PC-3 (cell line): ENCODE data around the gene SMYD2. TPM values are rescaled to one million over a fixed set of nuclear protein-coding genes. Genes with fewer than 3 reads are reported as not detected.

Experiments
- ATAC-seq: fragments of 200-7000 bp; cut with Tn5 transposase; 2 replicates; pipeline ENCODE4 v1.9.1; 2020; ENCODE audit warnings: mild to moderate bottlenecking, moderate library complexity
- BruUV-seq: library from RNA; stranded (reverse); fragments of 400-500 nt; replicated peaks from 2 replicates; lab custom pipeline; 2021; lab: Mats Ljungman, UMichigan
- CTCF ChIA-PET: fragments of 300-600 bp; sonication (Branson Sonifier 250); formaldehyde crosslinking; loops from one replicate; lab custom pipeline; 2022; ENCODE audit warnings: antibody characterized with exemption; lab: Charles Lee
- POLR2A ChIA-PET: fragments of 300-600 bp; sonication (Branson Sonifier 250); formaldehyde crosslinking; loops from one replicate; lab custom pipeline; 2022; ENCODE audit warnings: antibody characterized with exemption; ENCODE audit not compliant: unreplicated experiment; lab: Charles Lee
- DNase-seq: peaks from one replicate; pipeline ENCODE4 v3.0.0-alpha.2; 2015
- H2AFZ ChIP-seq: fragments of 300-600 bp; sonication (generic); 2 replicates; pipeline ENCODE4 v1.6.0; 2016; ENCODE audit warnings: antibody characterized with exemption, low read length
- H3F3A ChIP-seq: fragments of 300-600 bp; sonication (generic); one replicate; pipeline ENCODE4 v1.6.0; 2017; ENCODE audit warnings: antibody characterized with exemption, low read length, control low read depth, mild to moderate bottlenecking; ENCODE audit not compliant: unreplicated experiment
- H3K27ac ChIP-seq: fragments of 300-600 bp; sonication (generic); 2 replicates; pipeline ENCODE4 v1.5.1; 2016; ENCODE audit warnings: mild to moderate bottlenecking, low read length
- H3K27me3 ChIP-seq: fragments of 300-600 bp; sonication (generic); 2 replicates; pipeline ENCODE4 v1.6.1; 2016; ENCODE audit warnings: low read length, mixed read lengths
- H3K36me3 ChIP-seq: fragments of 300-600 bp; sonication (generic); 2 replicates; pipeline ENCODE4 v1.6.1; 2016; ENCODE audit warnings: low read depth, mixed run types, low read length, mixed read lengths
- H3K4me1 ChIP-seq: fragments of 300-600 bp; sonication (generic); 2 replicates; pipeline ENCODE4 v1.5.1; 2016; ENCODE audit warnings: low read length; ENCODE audit not compliant: insufficient read depth
- H3K4me2 ChIP-seq: fragments of 300-600 bp; sonication (generic); 2 replicates; pipeline ENCODE4 v1.6.0; 2016; ENCODE audit warnings: low read length
- H3K4me3 ChIP-seq: fragments of 300-600 bp; sonication (generic); 2 replicates; pipeline ENCODE4 v1.5.1; 2016; ENCODE audit warnings: mild to moderate bottlenecking, low read length, mixed read lengths
- H3K79me2 ChIP-seq: fragments of 300-600 bp; sonication (generic); 2 replicates; pipeline ENCODE4 v1.6.1; 2017; ENCODE audit warnings: low read length, mixed read lengths
- H3K9ac ChIP-seq: fragments of 300-600 bp; sonication (generic); 2 replicates; pipeline ENCODE4 v1.6.0; 2016; ENCODE audit warnings: mild to moderate bottlenecking, low read length
- H3K9me2 ChIP-seq: fragments of 300-600 bp; sonication (generic); replicated peaks from 2 replicates; pipeline ENCODE4 v1.6.1; 2016; ENCODE audit warnings: mixed run types, low read length, mixed read lengths
- H3K9me3 ChIP-seq: fragments of 300-600 bp; sonication (generic); 2 replicates; pipeline ENCODE4 v1.6.1; 2016; ENCODE audit warnings: low read length, mixed read lengths
- H4K20me1 ChIP-seq: fragments of 300-600 bp; sonication (generic); 2 replicates; pipeline ENCODE4 v1.6.1; 2016; ENCODE audit warnings: low read length, mixed read lengths
- EZH2 ChIP-seq: fragments of 300-600 bp; sonication (generic); IDR thresholded peaks from one replicate; pipeline ENCODE4 v1.6.1; 2017; ENCODE audit warnings: antibody characterized with exemption, mild to moderate bottlenecking, low read length; ENCODE audit not compliant: unreplicated experiment
- EZH2phosphoT487 ChIP-seq: fragments of 300-600 bp; sonication (generic); IDR thresholded peaks from 2 replicates; pipeline ENCODE4 v1.6.1; 2018; ENCODE audit warnings: mild to moderate bottlenecking, antibody characterized with exemption, low read length, borderline replicate concordance
- intact Hi-C: fragments of 100-400 bp; cut with micrococcal nuclease; formaldehyde crosslinking; loops from 2 replicates; pipeline ENCODE4 v1.9.0; 2023
- total RNA-seq: library from RNA; depleted of rRNA; stranded (reverse); fragments of >200 nt; gene quantifications from 2 replicates; pipeline ENCODE4 v1.2.3, GENCODE V29; 2014
- TF ChIP-seq, protein P1 (sequence below): fragments of 300-600 bp; sonication (generic); conservative IDR thresholded peaks from 2 replicates; pipeline ENCODE4 v1.5.1; 2017; ENCODE audit warnings: antibody characterized with exemption, low read depth, mild to moderate bottlenecking, low read length

Gene SMYD2
- total RNA-seq, 1 experiment from 2014 or later, result 124 TPM

DNA sequence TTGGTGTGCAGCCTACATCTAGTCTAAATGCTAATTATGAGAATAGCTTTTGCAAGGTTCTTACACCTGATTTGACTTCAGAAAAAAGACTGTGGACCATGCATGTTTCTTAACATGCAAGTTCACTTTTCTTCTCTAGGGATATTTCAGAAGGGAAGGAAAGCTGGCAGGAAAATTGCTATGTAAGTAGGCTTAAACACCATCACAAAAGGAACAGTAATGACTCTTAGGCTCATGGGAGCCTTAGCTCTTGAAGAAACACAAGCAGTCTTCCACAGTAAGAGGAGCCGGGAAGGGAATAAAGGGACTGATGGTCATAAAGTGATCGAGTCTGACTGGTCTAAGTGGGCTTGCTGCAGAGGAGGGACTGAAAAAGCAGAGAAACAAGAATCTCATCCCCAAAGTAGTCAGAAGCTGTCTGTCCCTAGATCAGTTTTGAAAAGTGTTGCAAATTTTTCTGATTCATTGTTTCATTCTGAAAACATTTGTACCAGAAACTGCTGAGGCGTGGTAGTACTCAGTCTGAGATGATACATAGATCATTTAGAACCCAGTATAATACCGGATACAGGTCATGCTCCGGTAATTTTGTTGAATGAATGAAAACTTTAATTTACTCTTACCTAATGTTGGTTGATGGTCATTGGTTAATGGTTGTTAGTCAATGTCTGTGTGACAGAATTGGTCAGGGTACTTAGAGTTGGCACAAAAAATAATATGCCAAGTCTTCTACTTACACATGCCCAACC lies 40.9 kb downstream of the SMYD2 start:
- ATAC-seq, result no peak
- H3K36me3 ChIP-seq, result peaks cover 23% of the 10 kb centered on the region; the same call in 1 of the 2 replicates
- H3K4me1 ChIP-seq, result peaks cover under 1% of the 10 kb centered on the region; the same call in 1 of the 2 replicates
- H3K4me2 ChIP-seq, result no peak overlapping the region
- TF ChIP-seq EZH2phosphoT487 (no peak), EZH2 (no peak)
- TF ChIP-seq, protein P1, sequence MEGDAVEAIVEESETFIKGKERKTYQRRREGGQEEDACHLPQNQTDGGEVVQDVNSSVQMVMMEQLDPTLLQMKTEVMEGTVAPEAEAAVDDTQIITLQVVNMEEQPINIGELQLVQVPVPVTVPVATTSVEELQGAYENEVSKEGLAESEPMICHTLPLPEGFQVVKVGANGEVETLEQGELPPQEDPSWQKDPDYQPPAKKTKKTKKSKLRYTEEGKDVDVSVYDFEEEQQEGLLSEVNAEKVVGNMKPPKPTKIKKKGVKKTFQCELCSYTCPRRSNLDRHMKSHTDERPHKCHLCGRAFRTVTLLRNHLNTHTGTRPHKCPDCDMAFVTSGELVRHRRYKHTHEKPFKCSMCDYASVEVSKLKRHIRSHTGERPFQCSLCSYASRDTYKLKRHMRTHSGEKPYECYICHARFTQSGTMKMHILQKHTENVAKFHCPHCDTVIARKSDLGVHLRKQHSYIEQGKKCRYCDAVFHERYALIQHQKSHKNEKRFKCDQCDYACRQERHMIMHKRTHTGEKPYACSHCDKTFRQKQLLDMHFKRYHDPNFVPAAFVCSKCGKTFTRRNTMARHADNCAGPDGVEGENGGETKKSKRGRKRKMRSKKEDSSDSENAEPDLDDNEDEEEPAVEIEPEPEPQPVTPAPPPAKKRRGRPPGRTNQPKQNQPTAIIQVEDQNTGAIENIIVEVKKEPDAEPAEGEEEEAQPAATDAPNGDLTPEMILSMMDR, result no peak
- no peak overlapping the region for H3K27ac ChIP-seq
- no peak overlapping the region for H3K9ac ChIP-seq
- H3F3A ChIP-seq, result no peaks in the 10 kb centered on the region
- H3K27me3 ChIP-seq, result no peaks in the 10 kb centered on the region
- ChIA-PET POLR2A (no interaction called here), CTCF (no interaction called here)
- DNase-seq, result no peak
- H4K20me1 ChIP-seq, result no peaks in the 10 kb centered on the region
- no peaks in the 10 kb centered on the region for H3K79me2 ChIP-seq
- no peaks in the 10 kb centered on the region for H3K9me3 ChIP-seq
- no TSS peak for BruUV-seq
- H3K9me2 ChIP-seq, result no peaks in the 10 kb centered on the region
- H3K4me3 ChIP-seq, result no peak overlapping the region
- no peak overlapping the region for H2AFZ ChIP-seq
- intact Hi-C loops, result no loop called here

DNA sequence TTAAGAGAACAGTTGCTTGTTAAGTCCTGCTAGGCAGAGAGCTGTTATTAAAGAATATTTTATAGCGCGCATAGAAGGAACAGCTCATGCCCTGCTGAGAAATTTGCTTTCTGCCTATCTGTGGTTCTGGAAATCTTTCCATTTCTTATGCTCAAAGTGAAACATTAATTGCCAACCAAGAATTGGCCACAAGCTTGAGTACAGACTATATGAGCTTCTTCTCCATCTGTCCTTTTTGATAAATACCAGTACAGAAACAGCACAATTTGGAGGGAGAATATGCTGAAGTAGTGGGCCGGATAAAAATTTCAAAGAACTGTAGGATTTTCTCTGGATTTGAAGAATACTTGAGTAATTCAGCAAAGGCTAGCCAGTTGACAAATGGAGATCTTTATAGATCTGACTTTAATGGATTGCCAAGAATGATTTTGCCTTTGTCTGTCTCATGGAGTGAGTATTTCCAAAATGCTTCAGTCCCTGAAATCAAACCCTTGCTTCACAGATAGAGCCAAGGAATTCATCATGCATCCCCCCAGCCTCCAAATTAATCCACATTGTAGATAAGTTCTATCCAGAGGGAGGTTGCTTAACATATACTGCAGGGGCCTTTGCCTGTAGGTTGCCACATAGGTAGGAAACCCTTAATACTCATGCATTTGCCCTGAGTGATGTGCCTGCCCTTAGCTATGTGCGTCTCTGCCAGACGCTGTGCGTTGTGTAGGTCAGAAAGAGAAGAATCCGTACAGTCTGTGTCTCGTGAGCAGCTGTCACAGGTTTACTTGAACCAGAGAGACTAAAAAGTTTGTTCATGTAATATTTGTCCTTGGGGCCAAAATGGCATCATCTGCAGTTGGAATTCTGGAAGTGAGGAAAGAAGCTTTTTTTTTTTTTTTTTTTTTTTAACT lies 44.2 kb downstream of the SMYD2 start:
- H3K79me2 ChIP-seq, result no peaks in the 10 kb centered on the region
- CTCF ChIA-PET, result interaction anchor here (0.9 kb wide), 1 partner anchor 63 kb away, joined by 5 read pairs; no protein-coding TSS in a partner anchor
- H3K4me1 ChIP-seq, result peaks cover 4% of the 10 kb centered on the region
- POLR2A ChIA-PET, result no interaction called here
- H3K27ac ChIP-seq, result no peak overlapping the region
- no peak overlapping the region for H3K4me2 ChIP-seq
- no peaks in the 10 kb centered on the region for H3K27me3 ChIP-seq
- no peaks in the 10 kb centered on the region for H4K20me1 ChIP-seq
- no peaks in the 10 kb centered on the region for H3K9me3 ChIP-seq
- H2AFZ ChIP-seq, result no peak overlapping the region
- no peak for DNase-seq
- H3K9ac ChIP-seq, result no peak overlapping the region
- intact Hi-C loops, result loop anchor here (5.0 kb wide), 1 partner anchor 1083 kb away; no protein-coding TSS in a partner anchor
- H3K9me2 ChIP-seq, result no peaks in the 10 kb centered on the region
- no peak overlapping the region for H3K4me3 ChIP-seq
- H3K36me3 ChIP-seq, result peaks cover 5% of the 10 kb centered on the region; the same call in 1 of the 2 replicates
- BruUV-seq, result no TSS peak
- TF ChIP-seq EZH2phosphoT487 (no peak), EZH2 (no peak)
- TF ChIP-seq, protein P1, result no peak
- H3F3A ChIP-seq, result no peaks in the 10 kb centered on the region
- ATAC-seq, result no peak
